ENCODE measurements around the gene HNRNPDL.
"Not testable (repeated sequence)": the region's sequence is repeated elsewhere in the genome, so short reads cannot be mapped to it uniquely, and the experiment has no call there.

HNRNPDL gene

GRCh38 chr4:82430193-82430963, at the start of gene HNRNPDL, which contains the start of gene ENOPH1:
TSS of gene HNRNPDL (minus strand) at chr4:82430462. CDS start at chr4:82429690, 772 bp downstream.
TSS of gene ENOPH1 (plus strand) at chr4:82430590. CDS start at chr4:82430830, 240 bp downstream.
- DNase-seq, result peak; percentile 67

- DNase-seq, result no peak
Measured at GRCh38 chr4:82479562-82479961, 49.3 kb upstream of the HNRNPDL start.

- DNase-seq, result not testable (repeated sequence)
Measured at GRCh38 chr4:82477469-82477868, 47.2 kb upstream of the HNRNPDL start.

- DNase-seq, result not testable (repeated sequence)
Measured at GRCh38 chr4:82475931-82476330, 45.7 kb upstream of the HNRNPDL start.

- no peak for DNase-seq
Measured at GRCh38 chr4:82473621-82474164, 43.4 kb upstream of the HNRNPDL start.

- DNase-seq, result not testable (repeated sequence)
Measured at GRCh38 chr4:82473080-82473479, 42.8 kb upstream of the HNRNPDL start.

GRCh38 chr4:82469791-82470345, 39.6 kb upstream of the HNRNPDL start:
- DNase-seq, result no peak

GRCh38 chr4:82467471-82467870, 37.2 kb upstream of the HNRNPDL start:
- no peak for DNase-seq

GRCh38 chr4:82463221-82463620, 33.0 kb upstream of the HNRNPDL start:
- DNase-seq, result no peak

GRCh38 chr4:82462415-82462831, 32.2 kb upstream of the HNRNPDL start:
- peak; percentile 12 for DNase-seq

- no peak for DNase-seq
Measured at GRCh38 chr4:82461710-82462109, 31.4 kb upstream of the HNRNPDL start.

GRCh38 chr4:82458729-82459128, 28.5 kb upstream of the HNRNPDL start:
- no peak for DNase-seq

- no peak for DNase-seq
Measured at GRCh38 chr4:82457266-82457665, 27.0 kb upstream of the HNRNPDL start.

GRCh38 chr4:82452026-82452425, 21.8 kb upstream of the HNRNPDL start:
- DNase-seq, result no peak

GRCh38 chr4:82450966-82451755, 20.9 kb upstream of the HNRNPDL start:
- no peak for DNase-seq

GRCh38 chr4:82447886-82448285, 17.6 kb upstream of the HNRNPDL start:
- DNase-seq, result no peak

GRCh38 chr4:82439088-82439487, 8.8 kb upstream of the HNRNPDL start:
- no peak for DNase-seq

GRCh38 chr4:82437285-82438005, 7.2 kb upstream of the HNRNPDL start:
- no peak for DNase-seq

GRCh38 chr4:82436780-82437179, 6.5 kb upstream of the HNRNPDL start:
- no peak for DNase-seq

GRCh38 chr4:82436130-82436529, 5.9 kb upstream of the HNRNPDL start:
- no peak for DNase-seq

- DNase-seq, result no peak
Measured at GRCh38 chr4:82434949-82435348, 4.7 kb upstream of the HNRNPDL start.

GRCh38 chr4:82433791-82434190, 3.5 kb upstream of the HNRNPDL start:
- no peak for DNase-seq

- no peak for DNase-seq
Measured at GRCh38 chr4:82432596-82432995, 2.3 kb upstream of the HNRNPDL start.

Data from NCI-H748 treated with DMSO at 0.1 percent for 48 hours (cell line).